ENCODE results near the gene RETREG1. TPM values are rescaled to one million over a fixed set of nuclear protein-coding genes. Genes with fewer than 3 reads are reported as not detected.

RETREG1 gene
- total RNA-seq, 1 experiment from 2014 or later, result 3.4 TPM

DNA sequence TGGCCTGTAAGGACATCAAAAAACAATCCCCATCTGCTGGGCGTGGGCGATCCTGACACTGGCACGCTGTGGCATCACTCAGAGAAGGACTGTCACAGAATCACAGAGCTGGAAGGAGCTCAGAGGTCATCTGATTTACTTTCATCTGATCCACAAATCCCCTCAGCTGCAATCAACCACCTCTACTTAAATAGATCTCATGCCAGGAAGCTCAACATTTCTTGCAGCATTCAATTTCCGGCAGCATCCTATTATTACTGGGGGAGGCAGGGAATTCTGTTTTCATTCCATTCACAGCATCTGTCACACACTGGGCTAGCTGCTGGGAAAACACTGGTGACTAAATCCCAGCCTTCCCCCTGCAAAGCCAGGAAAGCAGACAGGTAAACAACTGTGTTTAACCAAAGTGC, 38.3 kb downstream of the RETREG1 start:
- TF ChIP-seq, protein P1, sequence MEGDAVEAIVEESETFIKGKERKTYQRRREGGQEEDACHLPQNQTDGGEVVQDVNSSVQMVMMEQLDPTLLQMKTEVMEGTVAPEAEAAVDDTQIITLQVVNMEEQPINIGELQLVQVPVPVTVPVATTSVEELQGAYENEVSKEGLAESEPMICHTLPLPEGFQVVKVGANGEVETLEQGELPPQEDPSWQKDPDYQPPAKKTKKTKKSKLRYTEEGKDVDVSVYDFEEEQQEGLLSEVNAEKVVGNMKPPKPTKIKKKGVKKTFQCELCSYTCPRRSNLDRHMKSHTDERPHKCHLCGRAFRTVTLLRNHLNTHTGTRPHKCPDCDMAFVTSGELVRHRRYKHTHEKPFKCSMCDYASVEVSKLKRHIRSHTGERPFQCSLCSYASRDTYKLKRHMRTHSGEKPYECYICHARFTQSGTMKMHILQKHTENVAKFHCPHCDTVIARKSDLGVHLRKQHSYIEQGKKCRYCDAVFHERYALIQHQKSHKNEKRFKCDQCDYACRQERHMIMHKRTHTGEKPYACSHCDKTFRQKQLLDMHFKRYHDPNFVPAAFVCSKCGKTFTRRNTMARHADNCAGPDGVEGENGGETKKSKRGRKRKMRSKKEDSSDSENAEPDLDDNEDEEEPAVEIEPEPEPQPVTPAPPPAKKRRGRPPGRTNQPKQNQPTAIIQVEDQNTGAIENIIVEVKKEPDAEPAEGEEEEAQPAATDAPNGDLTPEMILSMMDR (conservative IDR thresholded peaks at IDR 0.05), result no peak
- no peak overlapping the region for H3K9ac ChIP-seq (ENCODE audit: extremely low read depth, insufficient read length, low read length)

More for the DNA sequence above, 38.3 kb downstream of the RETREG1 start:
- no peaks in the 10 kb centered on the region for H3K9me3 Mint-ChIP-seq
- no peaks in the 10 kb centered on the region for H3K36me3 Mint-ChIP-seq (ENCODE audit: insufficient read depth in 1 of 3, low read depth in 3 of 3)
- H3K23ac ChIP-seq (ENCODE audit: insufficient read length, low read depth, low read length), result no peak overlapping the region
- H3K4ac ChIP-seq (ENCODE audit: low read depth, low read length), result no peak overlapping the region
- no peak overlapping the region for H2BK20ac ChIP-seq (ENCODE audit: low read depth, low read length, poor library complexity, severe bottlenecking)
- no peak overlapping the region for H2BK120ac ChIP-seq (ENCODE audit: low read depth, low read length, poor library complexity, severe bottlenecking)
- no peak overlapping the region for H2BK5ac ChIP-seq (ENCODE audit: insufficient read length, low read length)
- H2BK15ac ChIP-seq (ENCODE audit: low read depth, low read length), result no peak overlapping the region
- no peak overlapping the region for H3T11ph ChIP-seq (ENCODE audit: low read length)
- H3K9me3 ChIP-seq (ENCODE audit: control insufficient read depth, low read depth, low read length), result no peaks in the 10 kb centered on the region
- no peak overlapping the region for H3K14ac ChIP-seq (ENCODE audit: insufficient read depth, low read length)
- H3K27me3 Mint-ChIP-seq (ENCODE audit: low read depth), result no peaks in the 10 kb centered on the region; the same call in 1 of the 2 replicates
- peaks cover 10% of the 10 kb centered on the region; the same call in 1 of the 2 replicates for H3K4me1 ChIP-seq (ENCODE audit: insufficient read depth, low read length)
- no peak overlapping the region for H4K8ac ChIP-seq (replicated peaks; ENCODE audit: insufficient read length, low read depth, low read length)
- H3K79me2 ChIP-seq (ENCODE audit: insufficient read depth, low read length), result no peaks in the 10 kb centered on the region
- H4K20me1 ChIP-seq (ENCODE audit: control insufficient read depth, insufficient read depth, insufficient read length), result no peaks in the 10 kb centered on the region
- H3K18ac ChIP-seq (ENCODE audit: insufficient read length, low read depth, low read length), result no peak overlapping the region
- no peak overlapping the region for H3K4me2 ChIP-seq (ENCODE audit: insufficient read depth, insufficient read length, low read length)
- H2AFZ ChIP-seq (ENCODE audit: low read length), result no peak overlapping the region
- no peak overlapping the region for H3K4me3 Mint-ChIP-seq
- no peaks in the 10 kb centered on the region for H3K23me2 ChIP-seq (ENCODE audit: insufficient read length, low read depth, low read length, poor library complexity, severe bottlenecking)
- no peak overlapping the region for H4K91ac ChIP-seq (ENCODE audit: insufficient read length, low read depth, low read length)
- WGBS (ENCODE audit: extremely low coverage, insufficient read length, low lambda C conversion rate), result no CpG with 5 or more reads among the region's 4 CpGs
- no peaks in the 10 kb centered on the region for H3K27me3 ChIP-seq (ENCODE audit: insufficient read depth, low read length)
- H3K27ac Mint-ChIP-seq, result no peak overlapping the region
- H3K79me1 ChIP-seq (ENCODE audit: insufficient read depth, low read depth, low read length, poor library complexity, severe bottlenecking), result no peaks in the 10 kb centered on the region
- no peak for DNase-seq
- no peak overlapping the region for H3K27ac ChIP-seq (ENCODE audit: insufficient read length, low read depth, low read length)
- no peak overlapping the region for H2BK12ac ChIP-seq (ENCODE audit: insufficient read length, low read depth, low read length)
- H3K4me1 Mint-ChIP-seq, result peaks cover 40 to 44% of the 10 kb centered on the region in 2 experiments
- no peak overlapping the region for H3K56ac ChIP-seq (ENCODE audit: insufficient read length, low read depth, low read length)
- no peak overlapping the region for H2AK5ac ChIP-seq (ENCODE audit: insufficient read length, low read length)
- H4K5ac ChIP-seq (ENCODE audit: insufficient read length, low read depth, low read length), result no peak overlapping the region
